ENCODE results near the gene MCAM.

GRCh38 chr11:119336744-119337469, 20.0 kb upstream of the MCAM start:
- no peak for TF ChIP-seq CTCF (IDR thresholded peaks at IDR 0.05; ENCODE audit: low read depth, low read length, missing input control)
- TF ChIP-seq RXRA (IDR thresholded peaks at IDR 0.05) = no peak
- no peak for TF ChIP-seq SP1 (IDR thresholded peaks at IDR 0.05)
- no peak for TF ChIP-seq REST (IDR thresholded peaks at IDR 0.05)
- no peak for TF ChIP-seq EGR1 (IDR thresholded peaks at IDR 0.05; ENCODE audit: low read depth in 2 of 2)
- TF ChIP-seq MAX (IDR thresholded peaks at IDR 0.05) = no peak
- TF ChIP-seq YY1 (IDR thresholded peaks at IDR 0.05) = no peak
- TF ChIP-seq RAD21 (IDR thresholded peaks at IDR 0.05) = no peak
- TF ChIP-seq JUND (IDR thresholded peaks at IDR 0.05) = no peak
- no peak for TF ChIP-seq GABPA (IDR thresholded peaks at IDR 0.05 in 1 of 2, conservative IDR thresholded peaks at IDR 0.05 in 1 of 2)
- no peak for TF ChIP-seq TAF1 (conservative IDR thresholded peaks at IDR 0.05)
- TF ChIP-seq ATF3 (IDR thresholded peaks at IDR 0.05) = no peak
- TF ChIP-seq NR2F2 (IDR thresholded peaks at IDR 0.05) = no peak
